ENCODE results near the gene RHOBTB3.

DNA sequence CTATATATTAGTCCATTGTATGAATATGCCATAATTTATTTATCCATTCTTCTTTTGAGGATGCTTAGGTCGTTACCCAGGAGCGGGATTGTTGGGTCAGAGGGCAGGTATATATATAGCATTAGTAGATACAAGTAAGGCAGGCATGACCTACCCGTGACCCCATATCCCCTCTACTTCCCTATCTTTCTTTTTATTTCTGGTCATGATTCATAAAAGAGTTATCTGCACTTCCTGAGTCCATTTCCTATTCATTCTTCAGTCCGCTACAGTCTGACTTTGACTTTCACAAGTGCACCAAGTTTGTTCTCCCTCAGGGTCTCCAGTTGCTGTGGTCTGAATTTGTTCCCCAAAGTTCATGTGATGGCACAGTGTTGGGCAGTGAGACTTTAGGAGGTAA is 6.9 kb downstream of the RHOBTB3 start:
- TF ChIP-seq, protein P1, sequence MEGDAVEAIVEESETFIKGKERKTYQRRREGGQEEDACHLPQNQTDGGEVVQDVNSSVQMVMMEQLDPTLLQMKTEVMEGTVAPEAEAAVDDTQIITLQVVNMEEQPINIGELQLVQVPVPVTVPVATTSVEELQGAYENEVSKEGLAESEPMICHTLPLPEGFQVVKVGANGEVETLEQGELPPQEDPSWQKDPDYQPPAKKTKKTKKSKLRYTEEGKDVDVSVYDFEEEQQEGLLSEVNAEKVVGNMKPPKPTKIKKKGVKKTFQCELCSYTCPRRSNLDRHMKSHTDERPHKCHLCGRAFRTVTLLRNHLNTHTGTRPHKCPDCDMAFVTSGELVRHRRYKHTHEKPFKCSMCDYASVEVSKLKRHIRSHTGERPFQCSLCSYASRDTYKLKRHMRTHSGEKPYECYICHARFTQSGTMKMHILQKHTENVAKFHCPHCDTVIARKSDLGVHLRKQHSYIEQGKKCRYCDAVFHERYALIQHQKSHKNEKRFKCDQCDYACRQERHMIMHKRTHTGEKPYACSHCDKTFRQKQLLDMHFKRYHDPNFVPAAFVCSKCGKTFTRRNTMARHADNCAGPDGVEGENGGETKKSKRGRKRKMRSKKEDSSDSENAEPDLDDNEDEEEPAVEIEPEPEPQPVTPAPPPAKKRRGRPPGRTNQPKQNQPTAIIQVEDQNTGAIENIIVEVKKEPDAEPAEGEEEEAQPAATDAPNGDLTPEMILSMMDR (IDR thresholded peaks at IDR 0.05), result no peak
- TF ChIP-seq POLR2A (IDR thresholded peaks at IDR 0.05), result no peak

Measured in uterus (tissue), 2 donors.